HG03280 (cell line): ENCODE results near the gene DNAJC13.
A peak's percentile ranks its signal among the peaks of the same experiment; 100 is the strongest.
"Not testable (repeated sequence)": the region's sequence is repeated elsewhere in the genome, so short reads cannot be mapped to it uniquely, and the experiment has no call there.

ENCODE experiments used
- ATAC-seq: cut with Tn5 transposase; IDR thresholded peaks from one replicate; pipeline ENCODE4 v1.9.1; 2021; ENCODE audit warnings: mild to moderate bottlenecking, moderate library complexity; ENCODE audit not compliant: unreplicated experiment

Gene DNAJC13

GRCh38 chr3:132416807-132417694 is at the start of gene DNAJC13:
Gene DNAJC13 (plus strand): TSS chr3:132417502. CDS start chr3:132434551, 17,049 bp downstream.
- peak; percentile 92 for ATAC-seq

GRCh38 chr3:132368515-132368914 is 48.8 kb upstream of the DNAJC13 start:
- ATAC-seq: no peak

- ATAC-seq: no peak
Measured at GRCh38 chr3:132368962-132369361, 48.3 kb upstream of the DNAJC13 start.

- ATAC-seq: not testable (repeated sequence)
Measured at GRCh38 chr3:132376945-132377354, 40.4 kb upstream of the DNAJC13 start.

GRCh38 chr3:132378048-132378762 is 39.1 kb upstream of the DNAJC13 start:
- ATAC-seq: no peak

- ATAC-seq: no peak
Measured at GRCh38 chr3:132378846-132379245, 38.5 kb upstream of the DNAJC13 start.

- no peak for ATAC-seq
Measured at GRCh38 chr3:132380920-132381319, 36.4 kb upstream of the DNAJC13 start.

- ATAC-seq: no peak
Measured at GRCh38 chr3:132381348-132381944, 35.9 kb upstream of the DNAJC13 start.

GRCh38 chr3:132382267-132382666 is 35.0 kb upstream of the DNAJC13 start:
- no peak for ATAC-seq

- ATAC-seq: no peak
Measured at GRCh38 chr3:132382688-132383194, 34.6 kb upstream of the DNAJC13 start.

GRCh38 chr3:132386259-132386658 is 31.0 kb upstream of the DNAJC13 start:
- no peak for ATAC-seq

- ATAC-seq: not testable (repeated sequence)
Measured at GRCh38 chr3:132392675-132393074, 24.6 kb upstream of the DNAJC13 start.

- ATAC-seq: no peak
Measured at GRCh38 chr3:132394320-132394719, 23.0 kb upstream of the DNAJC13 start.

GRCh38 chr3:132395126-132395525 is 22.2 kb upstream of the DNAJC13 start:
- no peak for ATAC-seq

- no peak for ATAC-seq
Measured at GRCh38 chr3:132396255-132396654, 21.0 kb upstream of the DNAJC13 start.

- ATAC-seq: not testable (repeated sequence)
Measured at GRCh38 chr3:132396776-132397175, 20.5 kb upstream of the DNAJC13 start.

- no peak for ATAC-seq
Measured at GRCh38 chr3:132399054-132399929, 18.0 kb upstream of the DNAJC13 start.

GRCh38 chr3:132401255-132401654 is 16.0 kb upstream of the DNAJC13 start:
- no peak for ATAC-seq

- ATAC-seq: no peak
Measured at GRCh38 chr3:132404276-132404675, 13.0 kb upstream of the DNAJC13 start.

- no peak for ATAC-seq
Measured at GRCh38 chr3:132405188-132405587, 12.1 kb upstream of the DNAJC13 start.
